SK-N-SH treated with all-trans-retinoic acid at 6 μM for 48 hours (cell line): Measurements from ENCODE around the gene FGGY.
A peak's percentile ranks its signal among the peaks of the same experiment; 100 is the strongest.

ENCODE experiments used
- ARNTL ChIP-seq: fragments of 450-650 bp; formaldehyde crosslinking; IDR thresholded peaks from 2 replicates; pipeline ENCODE4 v1.5.0; 2020; ENCODE audit warnings: low read depth, mild to moderate bottlenecking, moderate library complexity, borderline replicate concordance
- OSR1 ChIP-seq: fragments of 250-450 bp; sonication (Bioruptor Pico); IDR thresholded peaks from 2 replicates; pipeline ENCODE4 v1.8.0; 2022; ENCODE audit warnings: moderate library complexity, mild to moderate bottlenecking, inconsistent platforms
- PPARA ChIP-seq: fragments of 250-450 bp; sonication (Bioruptor Pico); IDR thresholded peaks from 2 replicates; pipeline ENCODE4 v1.5.0; 2020; ENCODE audit warnings: mild to moderate bottlenecking, borderline replicate concordance
- SNAI2 ChIP-seq: fragments of 250-450 bp; sonication (Bioruptor Pico); IDR thresholded peaks from 2 replicates; pipeline ENCODE4 v1.5.0; 2020; ENCODE audit warnings: mild to moderate bottlenecking, moderate library complexity
- TSHZ2 ChIP-seq: fragments of 250-450 bp; sonication (Bioruptor Pico); IDR thresholded peaks from 2 replicates; pipeline ENCODE4 v1.5.0; 2020; ENCODE audit warnings: mild to moderate bottlenecking, moderate library complexity
- ZFP30 ChIP-seq: fragments of 450-650 bp; formaldehyde crosslinking; IDR thresholded peaks from 2 replicates; pipeline ENCODE4 v1.5.0; 2022; ENCODE audit warnings: mild to moderate bottlenecking, moderate library complexity
- ZNF565 ChIP-seq: fragments of 450-650 bp; formaldehyde crosslinking; conservative IDR thresholded peaks from 2 replicates; pipeline ENCODE4 v1.5.0; 2020; ENCODE audit warnings: low read depth, mild to moderate bottlenecking, moderate library complexity
- ZNF8 ChIP-seq: fragments of 450-650 bp; formaldehyde crosslinking; IDR thresholded peaks from 2 replicates; pipeline ENCODE4 v1.5.0; 2020; ENCODE audit warnings: mild to moderate bottlenecking, moderate library complexity

GRCh38 chr1:59767119-59767518 is 470.2 kb downstream of the FGGY start:
- no peak for TF ChIP-seq ZNF8 (CRISPR knock-in tag)
- no peak for TF ChIP-seq OSR1
- TF ChIP-seq SNAI2 = no peak
- peak; percentile 67; the same call in 1 of the 2 replicates for TF ChIP-seq TSHZ2 (CRISPR knock-in tag)
- no peak for TF ChIP-seq ZNF565 (CRISPR knock-in tag)
- no peak for TF ChIP-seq ZFP30
- no peak for TF ChIP-seq PPARA (CRISPR knock-in tag)
- no peak for TF ChIP-seq ARNTL (CRISPR knock-in tag)
